HCT116 (cell line): ENCODE measurements around the gene PRKG1. TPM values are rescaled to one million over a fixed set of nuclear protein-coding genes. Genes with fewer than 3 reads are reported as not detected.

ENCODE experiments used
- ATAC-seq: fragments of 200-7000 bp; cut with Tn5 transposase; 2 replicates; pipeline ENCODE4 v1.9.1; 2020; ENCODE audit warnings: mild to moderate bottlenecking, moderate library complexity
- BruUV-seq: library from RNA; stranded (reverse); fragments of 400-500 nt; replicated peaks from 2 replicates; lab custom pipeline; 2021; lab: Mats Ljungman, UMichigan
- CTCF ChIA-PET: fragments of 300-600 bp; sonication (Branson Sonifier 250); formaldehyde crosslinking; loops from one replicate; lab custom pipeline; 2021; ENCODE audit warnings: antibody characterized with exemption; lab: Charles Lee
- POLR2A ChIA-PET: fragments of 300-600, 350-600 bp; sonication (Branson Sonifier 250); formaldehyde crosslinking; loops from one replicate; lab custom pipeline; 2021; ENCODE audit warnings: antibody characterized with exemption; lab: Charles Lee
- RAD21 ChIA-PET, 2 experiments: fragments of 300-600 bp; sonication (Branson Sonifier 250); formaldehyde crosslinking; loops; one replicate each; lab custom pipeline; 2023; ENCODE audit warnings: low total read pairs in 2 of 2; ENCODE audit not compliant: uncharacterized antibody in 2 of 2, unreplicated experiment in 2 of 2, low non-redundant PET in 1 of 2; lab: Charles Lee
- DNase-seq: peaks from one replicate; pipeline ENCODE4 v3.0.0-alpha.2; 2010; ENCODE audit warnings: low read depth, low spot score
- H2AFZ ChIP-seq: fragments of 200-600 bp; shearing (Covaris generic), sonication (generic); 2 replicates; pipeline ENCODE4 v1.6.1; 2017; ENCODE audit warnings: low read depth, mixed run types, mixed read lengths, antibody characterized with exemption, low read length; ENCODE audit not compliant: poor library complexity, severe bottlenecking
- H3K27ac ChIP-seq: 2 replicates; pipeline ENCODE4 v1.5.1; 2012; ENCODE audit warnings: low read depth, low read length
- H3K27me3 ChIP-seq: fragments of 200-600 bp; sonication (generic); 2 replicates; pipeline ENCODE4 v1.6.1; 2016; ENCODE audit warnings: mixed run types, low read length, mixed read lengths; ENCODE audit not compliant: insufficient read depth
- H3K36me3 ChIP-seq, 2 experiments: fragments of 200-500 bp in 1 of 2; fragments of 200-600 bp in 1 of 2; sonication (Bioruptor generic) in 1 of 2; sonication (generic) in 1 of 2; 2 replicates each; pipeline versions ENCODE4 v1.5.1 to v1.6.1; 2014 to 2016; ENCODE audit warnings: low read length in 2 of 2, inconsistent platforms in 1 of 2, mixed read lengths in 1 of 2, mixed run types in 1 of 2; ENCODE audit not compliant: insufficient read depth in 2 of 2, control insufficient read depth in 1 of 2
- H3K4me1 ChIP-seq, 2 experiments: fragments of 200-600 bp in 1 of 2; sonication (generic) in 1 of 2; 2 replicates each; pipeline versions ENCODE4 v1.5.1 to v1.6.1; 2012 to 2017; ENCODE audit warnings: low read length in 2 of 2, inconsistent platforms in 1 of 2, mild to moderate bottlenecking in 1 of 2, mixed read lengths in 1 of 2, mixed run types in 1 of 2, moderate library complexity in 1 of 2; ENCODE audit not compliant: insufficient read depth in 2 of 2, control insufficient read depth in 1 of 2
- H3K4me2 ChIP-seq: fragments of 200-600 bp; sonication (generic); 2 replicates; pipeline ENCODE4 v1.6.1; 2017; ENCODE audit warnings: mixed run types, low read length, mixed read lengths
- H3K4me3 ChIP-seq, 2 experiments: fragments of 200-600 bp in 1 of 2; sonication (generic) in 1 of 2; replicated peaks in 1 of 2; 2 replicates each; pipeline ENCODE4 v1.5.1; 2011 to 2016; ENCODE audit warnings: low read length in 2 of 2, control low read depth in 1 of 2, low read depth in 1 of 2, mild to moderate bottlenecking in 1 of 2, mixed read lengths in 1 of 2, mixed run types in 1 of 2
- H3K79me2 ChIP-seq: fragments of 200-600 bp; sonication (generic); 2 replicates; pipeline ENCODE4 v1.6.1; 2017; ENCODE audit warnings: mild to moderate bottlenecking, mixed run types, low read length, moderate library complexity, mixed read lengths; ENCODE audit not compliant: insufficient read depth
- H3K9ac ChIP-seq: fragments of 200-600 bp; sonication (generic); 2 replicates; pipeline ENCODE4 v1.6.1; 2016; ENCODE audit warnings: low read length, mixed read lengths
- H3K9me2 ChIP-seq: fragments of 200-600 bp; sonication (generic), shearing (Covaris generic); 2 replicates; pipeline ENCODE4 v1.6.1; 2017; ENCODE audit warnings: mixed run types, mild to moderate bottlenecking, moderate library complexity; ENCODE audit not compliant: insufficient read depth
- H3K9me3 ChIP-seq, 2 experiments: fragments of 200-500 bp in 1 of 2; fragments of 200-600 bp in 1 of 2; sonication (Bioruptor generic) in 1 of 2; sonication (generic) in 1 of 2; 2 replicates each; pipeline ENCODE4 v1.6.1; 2014 to 2017; ENCODE audit warnings: low read length in 2 of 2, mixed read lengths in 2 of 2, inconsistent platforms in 1 of 2, low read depth in 1 of 2, mild to moderate bottlenecking in 1 of 2, mixed run types in 1 of 2, moderate library complexity in 1 of 2; ENCODE audit not compliant: control insufficient read depth in 1 of 2, insufficient read depth in 1 of 2
- H4K20me1 ChIP-seq: fragments of 200-600 bp; sonication (generic), shearing (Covaris generic); 2 replicates; pipeline ENCODE4 v1.6.1; 2017; ENCODE audit warnings: mixed run types, mild to moderate bottlenecking, moderate library complexity; ENCODE audit not compliant: insufficient read depth
- CBX3 ChIP-seq: IDR thresholded peaks from 2 replicates; pipeline ENCODE4 v1.6.1; 2012; ENCODE audit warnings: low read depth
- CEBPB ChIP-seq: IDR thresholded peaks from 2 replicates; pipeline ENCODE4 v1.6.1; 2012; ENCODE audit warnings: low read depth
- ELF1 ChIP-seq: IDR thresholded peaks from 2 replicates; pipeline ENCODE4 v1.6.1; 2012; ENCODE audit warnings: low read depth, borderline replicate concordance
- EZH2 ChIP-seq: fragments of 200-600 bp; sonication (generic); IDR thresholded peaks from 2 replicates; pipeline ENCODE4 v1.6.1; 2017; ENCODE audit warnings: antibody characterized with exemption, mixed run types
- EZH2phosphoT487 ChIP-seq: fragments of 200-600 bp; IDR thresholded peaks from 2 replicates; pipeline ENCODE4 v1.6.1; 2018; ENCODE audit warnings: antibody characterized with exemption, borderline replicate concordance
- POLR2A ChIP-seq: IDR thresholded peaks from 2 replicates; pipeline ENCODE4 v1.7.0; 2011; ENCODE audit warnings: borderline replicate concordance; ENCODE audit not compliant: insufficient read depth, insufficient read length; ENCODE audit errors: extremely low read depth
- POLR2AphosphoS5 ChIP-seq: IDR thresholded peaks from 2 replicates; pipeline ENCODE4 v1.6.1; 2011; ENCODE audit warnings: mild to moderate bottlenecking, low read depth, low read length, moderate library complexity
- RAD21 ChIP-seq: IDR thresholded peaks from 2 replicates; pipeline ENCODE4 v1.6.1; 2012; ENCODE audit warnings: low read depth, mild to moderate bottlenecking
- REST ChIP-seq: IDR thresholded peaks from 2 replicates; pipeline ENCODE4 v1.6.1; 2012; ENCODE audit warnings: low read depth
- SIN3A ChIP-seq: IDR thresholded peaks from 2 replicates; pipeline ENCODE4 v1.6.1; 2012; ENCODE audit warnings: low read depth
- SP1 ChIP-seq: IDR thresholded peaks from 2 replicates; pipeline ENCODE4 v1.6.1; 2012; ENCODE audit warnings: low read depth
- SRF ChIP-seq: IDR thresholded peaks from 2 replicates; pipeline ENCODE4 v1.6.1; 2012; ENCODE audit warnings: low read depth
- ZBTB33 ChIP-seq: IDR thresholded peaks from 2 replicates; pipeline ENCODE4 v1.6.1; 2011; ENCODE audit warnings: mild to moderate bottlenecking, low read length, moderate library complexity; ENCODE audit not compliant: insufficient replicate concordance; ENCODE audit errors: extremely low read depth
- ZNF274 ChIP-seq: fragments of 200-500 bp; sonication (Bioruptor generic); IDR thresholded peaks from 2 replicates; pipeline ENCODE4 v1.6.1; 2014; ENCODE audit warnings: mild to moderate bottlenecking, low read depth, low read length, inconsistent platforms
- intact Hi-C: fragments of 100-400 bp; cut with micrococcal nuclease; formaldehyde crosslinking; loops from 2 replicates; pipeline ENCODE4 v1.10.0; 2022
- total RNA-seq: library from RNA; stranded (reverse); gene quantifications from one replicate; pipeline ENCODE4 v1.2.1, GENCODE V29; 2021; ENCODE audit not compliant: unreplicated experiment

PRKG1 gene
- total RNA-seq, 1 experiment from 2014 or later, result 1.4 TPM

- POLR2A ChIA-PET, result no interaction called here
- H2AFZ ChIP-seq, result no peak overlapping the region
- RAD21 ChIA-PET, result no interaction called here
- no peaks in the 10 kb centered on the region for H3K27me3 ChIP-seq
- TF ChIP-seq ZBTB33, result no peak
- TF ChIP-seq ZNF274, result no peak
- TF ChIP-seq CEBPB, result no peak
- TF ChIP-seq SRF, result no peak
- TF ChIP-seq CBX3, result no peak
- no peak for TF ChIP-seq ELF1
- no peak for TF ChIP-seq EZH2phosphoT487
- TF ChIP-seq SP1, result no peak
- TF ChIP-seq EZH2, result no peak
- TF ChIP-seq SIN3A, result no peak
- TF ChIP-seq RAD21, result no peak
- no peak for TF ChIP-seq POLR2AphosphoS5
- TF ChIP-seq POLR2A, result no peak
- TF ChIP-seq REST, result no peak
- no peak overlapping the region for H3K27ac ChIP-seq
- H3K9me2 ChIP-seq, result no peaks in the 10 kb centered on the region
- no peaks in the 10 kb centered on the region for H3K79me2 ChIP-seq
- no peak overlapping the region for H3K9ac ChIP-seq
- ATAC-seq, result no peak
- CTCF ChIA-PET, result no interaction called here
- no peaks in the 10 kb centered on the region for H3K36me3 ChIP-seq
- H3K4me1 ChIP-seq, result no peaks in the 10 kb centered on the region
- intact Hi-C loops, result no loop called here
- H3K4me2 ChIP-seq, result no peak overlapping the region
- no peaks in the 10 kb centered on the region for H3K9me3 ChIP-seq
- H4K20me1 ChIP-seq, result no peaks in the 10 kb centered on the region
- H3K4me3 ChIP-seq, result no peak overlapping the region
- no peak for DNase-seq
- BruUV-seq, result no TSS peak
Measured at GRCh38 chr10:52268790-52269189, 1194.5 kb downstream of the PRKG1 start.
